Loucy (cell line): ENCODE measurements around the gene RFTN2.

ENCODE experiments used
- EZH2phosphoT487 ChIP-seq: fragments of 200-600 bp; IDR thresholded peaks from 2 replicates; pipeline ENCODE4 v1.6.1; 2018; ENCODE audit warnings: antibody characterized with exemption, mild to moderate bottlenecking, moderate library complexity, borderline replicate concordance
- TF ChIP-seq, protein P1 (sequence below): fragments of 200-600 bp; sonication (generic); conservative IDR thresholded peaks from 2 replicates; pipeline ENCODE4 v1.5.1; 2014; ENCODE audit warnings: mild to moderate bottlenecking, antibody characterized with exemption, low read length

DNA sequence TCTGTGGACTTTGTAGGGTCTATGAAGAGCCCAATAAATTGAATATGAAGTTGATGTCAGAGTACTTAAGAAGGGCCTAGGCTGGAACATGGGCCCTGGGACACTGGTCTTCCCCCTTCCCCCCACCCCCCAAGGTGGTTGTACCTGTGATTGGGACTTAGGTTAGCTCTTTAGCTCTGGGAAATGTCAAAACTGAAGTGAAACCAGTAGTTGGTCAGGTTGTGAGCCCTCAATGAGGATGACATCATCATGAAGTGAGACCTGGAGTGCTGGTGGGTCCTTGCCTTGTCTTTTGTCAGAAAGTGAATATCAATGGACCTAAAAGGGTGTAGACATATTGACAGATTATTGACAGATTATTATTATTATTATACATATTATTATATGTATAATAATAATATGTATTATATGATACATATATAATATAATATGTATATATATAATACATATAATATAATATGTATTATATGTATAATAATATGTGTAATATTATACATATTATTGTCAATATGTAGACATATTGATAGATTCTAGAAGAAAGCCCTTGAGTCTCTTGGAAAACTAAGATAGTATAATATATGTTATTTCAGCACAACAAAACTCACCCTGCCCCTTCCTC lies 35.1 kb upstream of the RFTN2 start:
- TF ChIP-seq, protein P1, sequence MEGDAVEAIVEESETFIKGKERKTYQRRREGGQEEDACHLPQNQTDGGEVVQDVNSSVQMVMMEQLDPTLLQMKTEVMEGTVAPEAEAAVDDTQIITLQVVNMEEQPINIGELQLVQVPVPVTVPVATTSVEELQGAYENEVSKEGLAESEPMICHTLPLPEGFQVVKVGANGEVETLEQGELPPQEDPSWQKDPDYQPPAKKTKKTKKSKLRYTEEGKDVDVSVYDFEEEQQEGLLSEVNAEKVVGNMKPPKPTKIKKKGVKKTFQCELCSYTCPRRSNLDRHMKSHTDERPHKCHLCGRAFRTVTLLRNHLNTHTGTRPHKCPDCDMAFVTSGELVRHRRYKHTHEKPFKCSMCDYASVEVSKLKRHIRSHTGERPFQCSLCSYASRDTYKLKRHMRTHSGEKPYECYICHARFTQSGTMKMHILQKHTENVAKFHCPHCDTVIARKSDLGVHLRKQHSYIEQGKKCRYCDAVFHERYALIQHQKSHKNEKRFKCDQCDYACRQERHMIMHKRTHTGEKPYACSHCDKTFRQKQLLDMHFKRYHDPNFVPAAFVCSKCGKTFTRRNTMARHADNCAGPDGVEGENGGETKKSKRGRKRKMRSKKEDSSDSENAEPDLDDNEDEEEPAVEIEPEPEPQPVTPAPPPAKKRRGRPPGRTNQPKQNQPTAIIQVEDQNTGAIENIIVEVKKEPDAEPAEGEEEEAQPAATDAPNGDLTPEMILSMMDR, result no peak
- no peak for TF ChIP-seq EZH2phosphoT487
